Kidney epithelial cell (primary cell): Measurements from ENCODE around the gene DEUP1. TPM values are rescaled to one million over a fixed set of nuclear protein-coding genes. Genes with fewer than 3 reads are reported as not detected.

ENCODE experiments used
- total RNA-seq: library from RNA; depleted of rRNA; stranded (reverse); fragments of >200 nt; gene quantifications from 2 replicates; pipeline ENCODE4 v1.2.3, GENCODE V29; 2015

Gene DEUP1
- total RNA-seq, 1 donor from 2014 or later, result not detected

Other genes with a start within 250 kb of the DEUP1 start
- gene SLC36A4, start 132.8 kb upstream of the DEUP1 start, total RNA-seq, result 9.9 and 18.8 TPM in 2 replicates
- 12.7 and 20.8 TPM in 2 replicates for gene SMCO4, start 212.6 kb downstream of the DEUP1 start, total RNA-seq